Hindlimb muscle (tissue), 1 donor: Measurements from ENCODE around the gene PLS3. TPM values are rescaled to one million over a fixed set of nuclear protein-coding genes. Genes with fewer than 3 reads are reported as not detected.

Source experiments
- DNase-seq: peaks from one replicate; pipeline ENCODE4 v3.0.0-alpha.2; 2013
- polyA plus RNA-seq: library from polyadenylated mRNA; unstranded; fragments of 120-200 nt; gene quantifications from one replicate; pipeline ENCODE4 v1.2.1, GENCODE V29; 2013; ENCODE audit not compliant: insufficient read length

PLS3 gene
- polyA plus RNA-seq, 1 donor = 74.5 TPM

DNA sequence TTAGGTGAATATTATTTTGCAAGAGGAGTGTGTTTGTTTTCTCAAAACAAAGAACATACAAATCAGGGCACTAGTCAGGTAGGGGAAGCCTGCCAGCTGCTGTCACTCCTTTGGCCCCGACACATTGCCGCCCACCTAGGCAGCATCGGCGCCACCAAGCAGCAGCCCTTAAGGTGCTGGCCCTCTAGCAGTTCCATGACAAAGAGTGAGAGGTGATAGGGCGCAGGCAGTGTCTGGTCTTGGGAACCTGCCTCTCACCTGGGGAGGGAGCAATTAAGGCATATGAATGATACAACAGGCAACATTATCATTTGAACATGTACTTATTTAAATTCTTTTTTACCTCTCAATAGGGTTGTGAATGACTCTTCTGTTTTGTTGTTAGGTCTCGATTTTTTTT lies 135.1 kb downstream of the PLS3 start:
- no peak for DNase-seq

DNA sequence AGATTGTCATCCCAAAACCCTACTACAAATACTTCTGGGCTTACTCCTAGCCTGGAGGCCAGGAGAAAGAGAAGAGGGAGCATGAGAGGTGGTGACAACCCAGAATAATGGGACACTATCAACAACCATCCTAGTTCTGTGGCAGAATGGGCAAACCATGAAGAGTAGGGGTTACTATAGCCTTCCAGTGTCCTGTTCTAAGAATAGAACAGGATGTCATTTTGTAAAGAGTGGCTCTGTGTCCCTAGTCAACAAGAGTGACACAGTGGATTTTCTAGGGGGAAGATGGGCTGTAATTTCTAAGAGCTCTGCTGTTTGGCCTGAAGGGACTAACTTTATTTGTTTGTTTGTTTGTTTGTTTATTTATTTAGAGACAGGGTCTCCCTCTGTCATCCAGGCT lies 136.0 kb downstream of the PLS3 start:
- DNase-seq = no peak

DNA sequence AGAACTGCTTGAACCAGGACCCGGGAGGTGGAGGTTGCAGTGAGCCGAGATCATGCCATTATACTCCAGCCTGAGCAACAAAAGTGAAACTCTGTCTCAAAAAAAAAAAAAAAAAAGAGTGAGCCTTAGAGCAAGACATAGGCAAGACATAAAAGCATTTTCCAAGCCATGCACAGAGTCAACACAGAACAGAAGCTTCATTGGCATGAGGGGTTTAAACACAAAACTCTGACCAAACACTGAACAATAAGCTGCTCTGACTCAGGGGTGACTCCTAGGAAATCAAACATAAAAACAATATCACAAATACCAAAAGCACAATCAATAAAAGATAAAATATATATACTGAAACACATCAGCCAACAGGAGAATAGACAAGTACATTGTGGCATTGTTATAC lies 136.8 kb downstream of the PLS3 start:
- DNase-seq = no peak
